ENCODE measurements around the gene CDH4.

- no peak for TF ChIP-seq POLR2AphosphoS5 (IDR thresholded peaks at IDR 0.05)
- no peak for TF ChIP-seq CTCF (IDR thresholded peaks at IDR 0.05 in 8 of 11, conservative IDR thresholded peaks at IDR 0.05 in 3 of 11)
Observed at GRCh38 chr20:61345656-61346055, 93.6 kb downstream of the CDH4 start.
